ENCODE data around the gene ZNF362.

Gene ZNF362

DNA sequence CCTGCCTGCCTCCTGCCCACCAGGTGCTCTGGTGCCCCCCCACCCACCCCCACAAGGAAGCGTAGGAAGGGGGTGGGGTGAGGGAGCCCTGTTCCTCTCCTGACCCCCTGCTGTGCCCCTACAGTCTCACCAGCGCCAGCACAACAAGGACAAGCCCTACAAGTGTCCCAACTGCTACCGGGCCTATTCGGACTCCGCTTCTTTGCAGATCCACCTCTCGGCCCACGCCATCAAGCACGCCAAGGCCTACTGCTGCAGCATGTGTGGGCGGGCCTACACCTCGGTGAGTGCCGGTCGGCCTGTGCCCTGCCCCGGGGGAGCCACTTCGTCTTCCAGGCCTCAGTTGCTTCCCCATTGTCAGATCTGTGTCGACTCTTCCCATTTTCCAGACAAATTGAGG lies 38.7 kb downstream of the ZNF362 start:
- Histone ChIP-seq H3K36me3 (peaks cover 13 to 67% (median 48%) of the 10 kb centered on the region in 3 donors), H3K4me3 (no peak overlapping the region), H3K9me3 (no peaks in the 10 kb centered on the region), H3K27me3 (no peaks in the 10 kb centered on the region), H3K4me1 (peaks cover 0 to 34% (median 11%) of the 10 kb centered on the region in 4 donors), H3K27ac (peak overlapping the region; percentile 19 to 63)
- intact Hi-C loops (cut with DNase I; ENCODE audit: low total_unique reads), result loop anchor here (5.0 kb wide), 2 partner anchors 33 to 172 kb away; no protein-coding TSS in a partner anchor
- no peak for TF ChIP-seq CTCF (IDR thresholded peaks at IDR 0.05)
- peak in 1 of 2 donors; percentile 66 for DNase-seq

- Histone ChIP-seq H3K4me1 (peaks cover 0 to 36% (median 13%) of the 10 kb centered on the region in 4 donors), H3K27ac (peak overlapping the region; percentile 19 to 63), H3K9me3 (no peaks in the 10 kb centered on the region), H3K27me3 (no peaks in the 10 kb centered on the region), H3K4me3 (no peak overlapping the region), H3K36me3 (peaks cover 13 to 70% (median 48%) of the 10 kb centered on the region in 3 donors)
- TF ChIP-seq CTCF (IDR thresholded peaks at IDR 0.05), result peak; percentile 98
- intact Hi-C loops (cut with DNase I; ENCODE audit: low total_unique reads), result loop anchor here (1.0 to 5.0 kb wide), 3 partner anchors 33 to 172 kb away; no protein-coding TSS in a partner anchor
- DNase-seq, result peak; percentile 84 to 92
Measured at GRCh38 chr1:33295450-33296081, 39.3 kb downstream of the ZNF362 start.

GRCh38 chr1:33296082-33296458 lies 39.8 kb downstream of the ZNF362 start:
- H3K4me1 ChIP-seq, result peaks cover 0 to 41% (median 18%) of the 10 kb centered on the region in 4 donors
- DNase-seq, result peak in 1 of 2 donors; percentile 71
- no peaks in the 10 kb centered on the region for H3K9me3 ChIP-seq
- TF ChIP-seq CTCF (IDR thresholded peaks at IDR 0.05), result no peak
- H3K27ac ChIP-seq, result peak overlapping the region; percentile 19 to 63
- no peaks in the 10 kb centered on the region for H3K27me3 ChIP-seq
- peaks cover 13 to 70% (median 48%) of the 10 kb centered on the region in 3 donors for H3K36me3 ChIP-seq
- intact Hi-C loops (cut with DNase I; ENCODE audit: low total_unique reads), result loop anchor here (1.0 to 5.0 kb wide), 3 partner anchors 34 to 171 kb away; no protein-coding TSS in a partner anchor
- no peak overlapping the region for H3K4me3 ChIP-seq

GRCh38 chr1:33296824-33297223 lies 40.5 kb downstream of the ZNF362 start:
- H3K27ac ChIP-seq, result no peak overlapping the region
- intact Hi-C loops (cut with DNase I; ENCODE audit: low total_unique reads), result loop anchor here (1.0 to 5.0 kb wide), 3 partner anchors 35 to 170 kb away; no protein-coding TSS in a partner anchor
- peak; percentile 15 to 42 for DNase-seq
- peaks cover 0 to 44% (median 19%) of the 10 kb centered on the region in 4 donors for H3K4me1 ChIP-seq
- H3K36me3 ChIP-seq, result peaks cover 13 to 70% (median 48%) of the 10 kb centered on the region in 3 donors
- no peak overlapping the region for H3K4me3 ChIP-seq
- no peaks in the 10 kb centered on the region for H3K27me3 ChIP-seq
- no peak for TF ChIP-seq CTCF (IDR thresholded peaks at IDR 0.05)
- no peaks in the 10 kb centered on the region for H3K9me3 ChIP-seq

DNA sequence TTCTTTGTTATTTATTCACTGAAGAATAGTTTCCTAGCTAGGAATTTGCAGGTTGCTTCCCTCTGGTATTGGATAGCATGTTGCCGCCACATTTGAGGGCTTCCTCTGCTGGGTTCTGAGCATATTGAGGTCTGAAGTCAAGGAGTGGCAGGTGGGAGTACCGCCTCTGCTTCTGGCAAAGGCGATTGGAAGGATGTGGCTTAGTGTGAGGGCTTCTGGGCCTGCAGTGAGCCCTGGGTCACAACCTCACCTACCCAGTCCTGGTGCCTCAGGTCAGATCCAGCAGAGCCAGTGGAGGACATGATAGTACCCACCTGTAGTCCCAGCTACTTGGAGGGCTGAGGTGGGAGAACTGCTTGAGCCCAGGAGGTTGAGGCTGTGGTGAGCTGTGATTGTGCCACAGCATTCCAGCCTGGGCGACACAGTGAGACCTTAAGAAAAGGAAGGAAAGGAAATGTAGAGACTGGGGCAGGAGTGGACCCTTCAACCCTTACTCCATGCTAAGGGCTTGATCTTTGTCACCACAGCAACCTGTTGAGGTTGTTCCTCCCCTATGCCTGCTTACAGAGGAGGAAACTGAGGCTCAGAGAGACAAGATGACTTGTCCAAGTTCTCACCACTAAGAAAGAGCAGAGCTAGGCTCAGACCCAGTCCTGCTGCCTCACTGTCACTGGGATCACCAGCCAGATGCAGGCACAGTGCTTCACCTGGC lies 41.8 kb downstream of the ZNF362 start:
- H3K27me3 ChIP-seq, result no peaks in the 10 kb centered on the region
- H3K36me3 ChIP-seq, result peaks cover 18 to 66% (median 48%) of the 10 kb centered on the region in 3 donors
- H3K4me1 ChIP-seq, result peaks cover 0 to 37% (median 19%) of the 10 kb centered on the region in 4 donors
- intact Hi-C loops (cut with DNase I; ENCODE audit: low total_unique reads), result loop anchor here (5.0 kb wide), 2 partner anchors 36 to 169 kb away; no protein-coding TSS in a partner anchor
- H3K4me3 ChIP-seq, result no peak overlapping the region
- H3K9me3 ChIP-seq, result no peaks in the 10 kb centered on the region
- peak overlapping the region; percentile 35 to 48 for H3K27ac ChIP-seq
- peak; percentile 5 to 41 for DNase-seq
- TF ChIP-seq CTCF (IDR thresholded peaks at IDR 0.05), result no peak

Measured in tibial artery (tissue), 4 donors.